ENCODE results near the gene SLC6A1. TPM values are rescaled to one million over a fixed set of nuclear protein-coding genes. Genes with fewer than 3 reads are reported as not detected.

The SLC6A1 gene
- total and polyA plus RNA-seq, 3 donors from 2014 or later = 13.9 to 14.7 (median 14.4) TPM

GRCh38 chr3:10998542-10998941, 6.0 kb downstream of the SLC6A1 start:
- H3K36me3 ChIP-seq (ENCODE audit: low read depth, missing control alignments) = no peaks in the 10 kb centered on the region
- intact Hi-C loops (cut with DNase I; ENCODE audit: low total_unique reads) = no loop called here
- no peak for DNase-seq
- H3K9me3 ChIP-seq = no peaks in the 10 kb centered on the region
- no peak for TF ChIP-seq CTCF (IDR thresholded peaks at IDR 0.05)
- TF ChIP-seq POLR2A (IDR thresholded peaks at IDR 0.05) = no peak
- peaks cover 9% of the 10 kb centered on the region for H3K4me1 ChIP-seq
- H3K27ac ChIP-seq = no peak overlapping the region
- no peak overlapping the region for H3K4me3 ChIP-seq
- H3K27me3 ChIP-seq = no peaks in the 10 kb centered on the region

DNA sequence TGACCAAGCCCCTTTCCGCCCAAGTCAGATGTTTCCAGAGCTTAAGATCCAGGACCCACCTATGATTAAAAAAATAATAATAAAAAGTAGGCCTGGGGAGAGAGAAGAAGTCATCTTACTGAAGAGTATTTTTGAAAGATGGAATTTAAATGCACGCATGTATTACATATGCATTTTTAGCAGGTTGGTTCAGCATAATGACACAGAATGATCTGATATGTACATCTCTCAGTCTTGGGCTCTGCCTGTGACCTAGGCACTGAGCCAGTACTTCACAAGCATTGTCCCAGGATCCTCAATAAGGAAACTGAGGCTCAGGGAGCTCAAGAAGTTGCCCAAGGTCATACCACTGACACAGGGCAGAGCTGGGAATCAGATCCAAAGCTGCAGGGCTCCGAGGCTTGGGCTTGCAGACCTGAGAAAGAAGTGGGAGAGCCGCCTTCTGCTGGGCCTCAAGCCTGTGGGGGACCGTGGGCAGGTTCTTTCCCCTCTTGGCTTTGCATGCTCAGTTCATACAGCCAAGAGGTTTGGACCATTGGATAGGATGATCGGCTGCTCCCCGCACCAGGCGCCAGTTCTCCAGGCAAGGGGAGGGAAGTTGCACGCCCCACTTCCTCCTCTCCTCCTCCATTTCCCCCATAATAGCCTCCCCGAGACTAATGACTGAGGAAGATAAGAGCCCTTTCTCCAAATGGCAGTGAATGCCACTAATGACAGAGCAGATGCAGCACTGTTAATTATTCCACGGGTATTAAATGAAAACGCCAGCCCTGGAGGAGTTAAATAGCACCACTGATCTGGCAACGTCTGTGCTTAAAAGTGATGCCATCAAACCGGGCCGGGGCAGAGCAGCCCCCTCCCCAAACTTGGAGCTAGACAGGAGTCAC, 6.9 kb downstream of the SLC6A1 start:
- TF ChIP-seq CTCF (IDR thresholded peaks at IDR 0.05) (no peak), POLR2A (IDR thresholded peaks at IDR 0.05) (no peak)
- WGBS, 2 donors = 72 to 81% methylated on average over 15 of the region's 15 CpGs
- H3K9me3 ChIP-seq = no peaks in the 10 kb centered on the region

GRCh38 chr3:11000528-11000927, 8.0 kb downstream of the SLC6A1 start:
- no peaks in the 10 kb centered on the region for H3K36me3 ChIP-seq (ENCODE audit: low read depth, missing control alignments)
- WGBS, 2 donors = 50 to 96% methylated on average over 2 of the region's 2 CpGs
- no peak for DNase-seq
- no peaks in the 10 kb centered on the region for H3K9me3 ChIP-seq
- H3K4me1 ChIP-seq = no peaks in the 10 kb centered on the region
- H3K27me3 ChIP-seq = no peaks in the 10 kb centered on the region
- intact Hi-C loops (cut with DNase I; ENCODE audit: low total_unique reads) = no loop called here
- no peak overlapping the region for H3K27ac ChIP-seq
- TF ChIP-seq POLR2A (IDR thresholded peaks at IDR 0.05) (no peak), CTCF (IDR thresholded peaks at IDR 0.05) (no peak)
- no peak overlapping the region for H3K4me3 ChIP-seq

More for the DNA sequence above, 6.9 kb downstream of the SLC6A1 start:
- intact Hi-C loops (cut with DNase I; ENCODE audit: low total_unique reads) = no loop called here
- Histone ChIP-seq H3K27me3 (no peaks in the 10 kb centered on the region), H3K27ac (no peak overlapping the region), H3K4me3 (no peak overlapping the region), H3K4me1 (peaks cover under 1% of the 10 kb centered on the region), H3K36me3 (ENCODE audit: low read depth, missing control alignments) (no peaks in the 10 kb centered on the region)
- no peak for DNase-seq

DNA sequence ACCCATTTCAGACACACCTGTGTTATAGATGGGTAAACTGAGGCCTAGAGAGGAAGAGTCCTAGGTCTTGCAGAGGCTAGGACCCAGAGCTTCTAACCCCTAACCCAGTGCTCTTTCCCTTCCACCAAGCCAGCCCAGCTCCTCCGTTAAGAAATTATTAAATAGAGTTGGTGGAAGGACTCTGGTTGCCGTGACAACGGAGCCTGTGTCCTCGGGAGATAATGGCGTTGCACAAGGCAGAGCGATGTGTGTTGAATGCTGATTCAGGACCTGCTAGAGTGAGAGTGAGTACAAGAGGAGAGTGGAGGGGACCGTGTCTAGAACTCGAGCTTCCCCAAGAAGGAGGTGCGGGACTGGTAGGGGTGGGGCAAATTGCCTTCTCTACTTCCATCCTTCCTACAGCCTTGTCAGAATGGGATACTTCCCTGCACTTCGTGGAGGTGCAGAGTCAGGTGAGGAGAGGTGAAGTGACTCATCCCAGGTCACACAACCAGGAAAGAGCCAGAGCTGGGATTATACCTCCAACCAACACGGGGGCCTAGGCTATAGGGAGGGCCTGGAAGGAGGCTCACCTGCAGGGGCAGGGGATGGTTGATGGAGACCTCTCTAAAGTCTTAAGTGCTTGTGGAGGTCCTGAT, 8.6 kb downstream of the SLC6A1 start:
- 62 to 65% methylated on average over 11 of the region's 11 CpGs for WGBS, 2 donors
- intact Hi-C loops (cut with DNase I; ENCODE audit: low total_unique reads) = no loop called here
- H3K4me3 ChIP-seq = no peak overlapping the region
- H3K9me3 ChIP-seq = no peaks in the 10 kb centered on the region
- no peaks in the 10 kb centered on the region for H3K36me3 ChIP-seq (ENCODE audit: low read depth, missing control alignments)
- no peaks in the 10 kb centered on the region for H3K27me3 ChIP-seq
- no peak for DNase-seq
- no peak overlapping the region for H3K27ac ChIP-seq
- TF ChIP-seq CTCF (IDR thresholded peaks at IDR 0.05) (no peak), POLR2A (IDR thresholded peaks at IDR 0.05) (no peak)
- H3K4me1 ChIP-seq = no peaks in the 10 kb centered on the region
